Activated T-cell treated with anti-CD3 and anti-CD28 coated beads, Interleukin-2, amount 50 U/mL, for 24 hours (primary cell): ENCODE data around the gene NKD1.

Experiments
- DNase-seq: peaks from one replicate; pipeline ENCODE4 v3.0.0-alpha.2; 2020
- H3K27ac Mint-ChIP-seq: 2 replicates; pipeline ENCODE4 v1.8.0; 2020; ENCODE audit warnings: mild to moderate bottlenecking, mixed read lengths
- H3K27me3 Mint-ChIP-seq: 2 replicates; pipeline ENCODE4 v1.8.0; 2020; ENCODE audit warnings: mixed read lengths
- H3K36me3 Mint-ChIP-seq: 2 replicates; pipeline ENCODE4 v1.8.0; 2020; ENCODE audit warnings: low read depth, mixed read lengths
- H3K4me1 Mint-ChIP-seq: 2 replicates; pipeline ENCODE4 v1.8.0; 2020; ENCODE audit warnings: low read depth, mixed read lengths
- H3K4me3 Mint-ChIP-seq: 2 replicates; pipeline ENCODE4 v1.8.0; 2020; ENCODE audit warnings: mild to moderate bottlenecking, moderate library complexity, mixed read lengths
- H3K9me3 Mint-ChIP-seq: 2 replicates; pipeline ENCODE4 v1.8.0; 2020; ENCODE audit warnings: mixed read lengths

NKD1 gene

DNA sequence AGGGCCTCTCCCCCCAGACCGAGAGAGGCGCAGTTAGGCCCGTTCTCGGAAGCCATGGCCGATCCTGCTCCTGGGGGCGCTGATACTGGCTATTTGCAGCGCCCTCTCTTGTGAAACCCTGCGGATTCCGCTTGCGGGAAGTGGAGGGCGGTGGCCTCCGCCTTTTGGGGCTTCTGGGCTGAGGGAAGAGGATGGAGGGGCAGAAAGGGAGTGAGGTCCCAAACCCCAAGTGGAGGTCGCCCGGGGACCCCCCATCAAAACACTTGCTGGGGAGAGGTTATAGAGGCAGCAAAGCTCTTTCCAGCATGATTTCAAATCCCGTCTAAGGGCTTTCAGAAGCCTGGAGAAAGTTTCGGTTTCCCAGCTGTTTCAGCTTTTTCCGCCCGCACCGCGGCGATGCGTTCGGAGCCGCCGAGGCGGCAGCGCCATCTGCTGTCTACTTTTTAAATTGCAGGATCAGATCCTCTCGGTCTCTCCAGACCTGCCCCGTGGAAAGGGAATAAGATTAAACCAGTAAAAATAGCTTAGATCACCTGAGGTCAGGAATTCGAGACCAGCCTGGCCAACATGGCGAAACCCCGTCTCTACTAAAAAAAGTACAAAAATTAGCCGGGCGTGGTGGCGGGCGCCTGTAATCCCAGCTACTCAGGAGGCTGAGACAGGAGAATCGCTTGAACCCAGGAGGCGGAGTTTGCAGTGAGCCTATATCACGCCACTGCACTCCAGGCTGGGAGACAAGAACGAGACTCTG is 117.1 kb downstream of the NKD1 start:
- Mint-ChIP-seq H3K4me3 (peak overlapping the region; percentile 65), H3K4me1 (peaks cover 43% of the 10 kb centered on the region), H3K9me3 (peaks cover 3% of the 10 kb centered on the region), H3K27ac (peak overlapping the region; percentile 71), H3K27me3 (no peaks in the 10 kb centered on the region), H3K36me3 (peaks cover 14% of the 10 kb centered on the region)
- DNase-seq: peak; percentile 87

GRCh38 chr16:50666658-50667496 is 118.7 kb downstream of the NKD1 start:
- Mint-ChIP-seq H3K4me3 (peak overlapping the region; percentile 65), H3K4me1 (peaks cover 50% of the 10 kb centered on the region), H3K27me3 (no peaks in the 10 kb centered on the region), H3K9me3 (peaks cover 11% of the 10 kb centered on the region), H3K27ac (peak overlapping the region; percentile 84), H3K36me3 (peaks cover 29% of the 10 kb centered on the region)
- DNase-seq: peak; percentile 72

DNA sequence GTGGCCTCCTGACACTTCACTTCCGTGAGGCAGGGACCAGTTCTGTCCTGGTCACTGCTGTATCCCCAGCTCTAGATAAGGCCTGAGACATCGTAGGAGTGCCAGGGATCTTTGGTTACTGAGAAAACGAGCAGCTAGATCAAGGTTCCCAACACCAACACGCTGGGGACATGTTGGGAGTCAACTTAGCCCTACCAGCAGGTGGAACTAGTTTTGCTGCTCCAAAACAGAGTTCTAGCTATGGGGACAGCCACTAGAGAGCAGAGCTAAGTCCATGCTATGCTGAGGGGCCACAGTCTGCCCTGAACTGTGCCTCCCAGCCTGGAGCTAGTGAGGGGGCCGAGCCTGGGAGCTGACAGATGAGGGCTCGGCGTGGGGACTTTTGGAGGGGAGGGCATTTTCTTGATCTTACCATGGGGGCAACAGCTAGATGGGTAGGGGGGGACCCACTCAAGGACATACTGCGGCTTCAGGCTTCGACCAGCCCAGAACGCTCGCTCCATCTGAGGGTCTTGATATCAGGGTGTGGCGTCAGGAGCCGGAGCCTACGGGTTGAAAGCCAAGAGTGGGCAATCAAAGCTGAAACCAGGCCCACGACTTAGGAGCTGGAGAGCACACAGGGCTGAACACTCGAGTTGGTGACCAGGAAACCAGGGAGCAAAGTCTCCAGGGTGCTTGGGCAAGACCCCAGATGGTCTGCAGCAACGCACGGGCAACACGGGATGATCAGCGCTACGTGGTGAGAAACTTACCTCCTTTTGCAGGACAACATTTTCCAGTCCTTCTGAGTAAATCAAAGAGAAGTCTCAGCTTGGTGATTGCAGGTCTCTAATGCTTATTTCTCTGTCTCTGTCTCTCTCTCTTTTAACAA is 119.5 kb downstream of the NKD1 start:
- peak overlapping the region; percentile 84 for H3K27ac Mint-ChIP-seq
- H3K36me3 Mint-ChIP-seq: peaks cover 38% of the 10 kb centered on the region
- peaks cover 15% of the 10 kb centered on the region for H3K9me3 Mint-ChIP-seq
- DNase-seq: no peak
- no peaks in the 10 kb centered on the region for H3K27me3 Mint-ChIP-seq
- peak overlapping the region; percentile 65 for H3K4me3 Mint-ChIP-seq
- peaks cover 50% of the 10 kb centered on the region for H3K4me1 Mint-ChIP-seq

- Mint-ChIP-seq H3K27ac (peak overlapping the region; percentile 84), H3K36me3 (peaks cover 45% of the 10 kb centered on the region), H3K4me3 (no peak overlapping the region), H3K4me1 (peaks cover 50% of the 10 kb centered on the region), H3K27me3 (no peaks in the 10 kb centered on the region), H3K9me3 (peaks cover 17% of the 10 kb centered on the region)
- no peak for DNase-seq
Observed at GRCh38 chr16:50668368-50669008, 120.3 kb downstream of the NKD1 start.

DNA sequence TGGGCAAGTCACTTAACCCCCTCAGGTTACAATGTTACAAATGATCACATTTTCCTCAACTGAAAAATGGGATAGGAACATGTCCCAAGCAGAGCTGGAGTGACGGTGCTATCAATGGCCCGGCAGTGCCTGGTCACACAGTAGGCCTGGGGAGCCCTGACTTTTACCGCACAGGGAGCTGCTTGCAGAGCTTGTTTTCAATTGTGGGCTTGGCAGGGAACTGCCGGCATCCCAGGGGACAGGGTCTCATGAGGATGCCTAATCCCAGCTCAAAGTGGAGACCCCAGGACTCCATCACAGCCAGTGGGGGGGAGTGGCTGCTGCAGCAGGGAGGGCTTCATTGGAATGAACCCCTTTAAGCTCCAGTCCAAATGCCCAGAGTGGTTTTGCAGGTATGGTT is 121.5 kb downstream of the NKD1 start:
- H3K36me3 Mint-ChIP-seq: peaks cover 56% of the 10 kb centered on the region
- H3K27me3 Mint-ChIP-seq: no peaks in the 10 kb centered on the region
- H3K4me3 Mint-ChIP-seq: no peak overlapping the region
- DNase-seq: no peak
- H3K9me3 Mint-ChIP-seq: peaks cover 19% of the 10 kb centered on the region
- H3K4me1 Mint-ChIP-seq: peaks cover 48% of the 10 kb centered on the region
- H3K27ac Mint-ChIP-seq: peak overlapping the region; percentile 22

DNA sequence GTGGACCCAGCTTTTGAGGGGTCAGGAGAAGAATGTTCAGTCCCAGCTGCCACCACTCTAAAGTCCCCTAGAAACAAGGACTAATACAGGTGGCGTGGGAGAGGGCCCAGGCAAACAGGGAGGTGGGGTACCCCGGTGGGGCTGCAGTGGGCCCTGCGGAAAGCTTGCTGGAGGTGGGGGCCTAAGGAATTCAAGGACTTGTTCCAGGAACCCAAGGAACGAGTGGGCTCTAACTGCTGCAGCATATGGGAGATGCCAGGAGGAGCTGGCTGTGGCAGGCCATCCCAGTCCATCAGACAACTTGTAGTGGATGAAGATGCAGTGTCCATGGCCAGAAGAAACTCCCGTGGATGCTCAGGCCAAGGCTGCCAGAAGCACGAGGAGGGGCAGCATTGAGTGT is 122.3 kb downstream of the NKD1 start:
- Mint-ChIP-seq H3K27ac (peak overlapping the region; percentile 47), H3K36me3 (peaks cover 64% of the 10 kb centered on the region), H3K4me1 (peaks cover 40% of the 10 kb centered on the region), H3K27me3 (no peaks in the 10 kb centered on the region), H3K9me3 (peaks cover 19% of the 10 kb centered on the region), H3K4me3 (no peak overlapping the region)
- no peak for DNase-seq

GRCh38 chr16:50671644-50672260 is 123.6 kb downstream of the NKD1 start:
- peaks cover 34% of the 10 kb centered on the region for H3K4me1 Mint-ChIP-seq
- H3K4me3 Mint-ChIP-seq: no peak overlapping the region
- peaks cover 19% of the 10 kb centered on the region for H3K9me3 Mint-ChIP-seq
- H3K27ac Mint-ChIP-seq: peak overlapping the region; percentile 53
- H3K36me3 Mint-ChIP-seq: peaks cover 76% of the 10 kb centered on the region
- no peaks in the 10 kb centered on the region for H3K27me3 Mint-ChIP-seq
- peak; percentile 64 for DNase-seq

DNA sequence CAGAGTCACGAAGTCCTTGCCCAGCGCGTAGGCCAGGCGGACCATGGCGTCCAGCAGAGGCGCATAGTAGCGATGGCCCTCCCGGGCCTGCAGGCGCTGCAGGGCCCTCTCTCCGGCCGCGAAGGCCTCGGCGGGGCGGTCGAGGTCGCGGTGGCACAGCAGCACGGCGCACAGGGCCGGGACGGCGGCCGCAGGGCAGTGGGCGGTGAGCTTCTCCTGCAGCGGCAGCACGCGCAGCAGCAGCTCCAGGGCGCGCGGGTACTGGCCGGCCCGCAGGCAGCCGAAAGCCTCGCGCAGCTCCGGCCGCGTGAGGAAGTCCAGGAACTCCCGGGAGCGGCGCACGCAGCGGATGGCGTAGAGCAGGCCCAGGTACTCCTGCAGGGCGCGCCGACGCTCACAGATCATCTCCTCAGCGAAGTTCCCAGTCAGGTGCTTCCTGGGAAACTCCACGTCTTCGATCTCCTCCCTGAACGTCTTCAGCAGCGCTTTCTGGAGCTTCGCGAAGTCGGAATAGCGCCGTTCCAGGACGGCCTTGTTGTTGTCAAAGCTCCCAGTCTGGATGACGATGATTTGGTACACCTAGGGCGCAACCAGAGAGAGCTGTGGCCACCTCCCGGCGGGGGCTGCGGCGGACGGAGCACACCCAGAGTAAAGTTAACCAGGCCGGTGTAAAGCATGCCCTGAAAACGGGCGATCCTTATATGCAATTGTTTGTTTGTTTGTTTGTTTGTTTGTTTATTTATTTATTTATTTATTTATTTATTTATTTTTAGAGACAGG is 125.5 kb downstream of the NKD1 start:
- Mint-ChIP-seq H3K36me3 (peaks cover 93% of the 10 kb centered on the region), H3K9me3 (peaks cover 19% of the 10 kb centered on the region), H3K27me3 (no peaks in the 10 kb centered on the region), H3K4me1 (peaks cover 35% of the 10 kb centered on the region), H3K27ac (peak overlapping the region; percentile 68), H3K4me3 (no peak overlapping the region)
- no peak for DNase-seq

GRCh38 chr16:50674831-50675230 is 126.6 kb downstream of the NKD1 start:
- H3K36me3 Mint-ChIP-seq: peaks cover 94% of the 10 kb centered on the region
- no peak overlapping the region for H3K27ac Mint-ChIP-seq

DNA sequence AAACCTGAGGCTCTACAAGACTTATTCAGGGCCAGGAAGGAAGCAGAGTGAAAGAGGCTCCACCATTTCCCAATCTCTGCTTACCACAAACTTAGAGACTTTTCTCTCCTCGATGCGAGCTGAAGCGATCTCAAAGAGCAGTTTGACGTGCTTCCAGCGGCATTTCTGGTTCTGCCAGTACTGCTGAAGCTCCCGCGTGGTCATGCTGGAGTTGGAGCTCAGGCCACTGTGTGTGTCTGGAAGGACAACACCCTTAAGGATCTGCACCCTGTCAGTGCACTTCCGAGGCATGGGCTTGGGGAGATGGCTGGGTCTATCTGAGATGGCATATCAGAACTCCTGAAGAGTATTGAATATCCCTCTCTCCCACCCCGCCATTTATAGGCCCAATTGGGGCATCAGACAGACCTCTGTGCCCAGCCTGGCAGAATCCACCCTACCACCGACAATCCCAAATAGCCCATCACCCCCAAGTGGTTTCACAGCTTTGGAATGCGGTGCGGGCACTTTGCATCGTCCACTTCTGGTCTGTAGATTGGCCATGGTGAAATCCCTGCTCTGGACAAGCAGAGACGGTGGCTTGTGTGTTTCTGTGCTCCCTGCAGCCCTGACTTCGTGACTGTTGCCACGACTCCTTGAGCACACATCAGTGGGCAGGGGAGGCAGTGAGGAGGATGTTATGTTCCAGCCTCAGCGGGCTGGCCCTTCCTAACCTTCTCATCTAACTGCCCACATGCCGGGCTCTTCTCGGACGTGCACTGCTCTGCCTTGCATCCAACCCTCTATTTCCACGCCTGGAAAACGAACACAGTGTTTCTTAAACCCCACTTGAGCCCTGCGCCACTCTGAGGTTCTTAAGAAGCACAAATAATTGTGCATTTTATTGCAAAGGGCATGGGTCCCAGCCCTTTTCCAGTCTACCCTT is 127.8 kb downstream of the NKD1 start:
- no peak overlapping the region for H3K4me3 Mint-ChIP-seq
- H3K9me3 Mint-ChIP-seq: peaks cover 19% of the 10 kb centered on the region
- peaks cover 88% of the 10 kb centered on the region for H3K36me3 Mint-ChIP-seq
- no peaks in the 10 kb centered on the region for H3K27me3 Mint-ChIP-seq
- DNase-seq: no peak
- peaks cover 49% of the 10 kb centered on the region for H3K4me1 Mint-ChIP-seq
- H3K27ac Mint-ChIP-seq: no peak overlapping the region

More at GRCh38 chr16:50674831-50675230, 126.6 kb downstream of the NKD1 start:
- Mint-ChIP-seq H3K27me3 (no peaks in the 10 kb centered on the region), H3K4me3 (no peak overlapping the region), H3K4me1 (peaks cover 43% of the 10 kb centered on the region), H3K9me3 (peaks cover 19% of the 10 kb centered on the region)
- no peak for DNase-seq

DNA sequence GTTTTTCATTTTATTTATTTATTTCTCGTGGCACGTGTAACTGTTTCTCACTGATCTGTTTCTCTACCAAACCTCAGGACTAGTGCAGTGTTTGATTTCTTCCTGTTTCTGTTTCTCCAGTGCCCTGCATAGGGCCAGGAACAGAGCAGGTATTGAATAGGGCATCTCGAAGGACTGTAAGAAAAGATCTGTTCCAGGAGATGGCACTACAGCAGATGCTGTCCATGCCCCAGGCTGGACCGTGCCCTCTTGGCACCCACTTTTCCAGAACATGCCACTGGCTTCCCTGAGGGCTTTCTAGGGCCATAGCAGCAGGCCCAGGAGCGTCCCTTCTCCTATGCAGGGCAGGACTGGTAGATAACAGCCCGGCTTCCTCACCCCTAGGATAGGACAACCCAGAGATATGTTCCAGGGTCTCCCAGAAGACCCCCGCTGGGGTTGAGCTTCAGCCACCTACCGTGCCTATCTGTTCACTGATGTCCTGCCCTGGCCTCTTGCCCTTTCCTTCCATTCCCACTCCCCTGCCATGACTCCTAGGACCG is 128.6 kb downstream of the NKD1 start:
- H3K27ac Mint-ChIP-seq: peak overlapping the region; percentile 95
- peaks cover 80% of the 10 kb centered on the region for H3K36me3 Mint-ChIP-seq
- peaks cover 48% of the 10 kb centered on the region for H3K4me1 Mint-ChIP-seq
- H3K9me3 Mint-ChIP-seq: peaks cover 13% of the 10 kb centered on the region
- no peak overlapping the region for H3K4me3 Mint-ChIP-seq
- DNase-seq: no peak
- no peaks in the 10 kb centered on the region for H3K27me3 Mint-ChIP-seq

- Mint-ChIP-seq H3K36me3 (peaks cover 74% of the 10 kb centered on the region), H3K4me3 (no peak overlapping the region), H3K4me1 (peaks cover 54% of the 10 kb centered on the region), H3K27me3 (no peaks in the 10 kb centered on the region), H3K27ac (peak overlapping the region; percentile 95), H3K9me3 (peaks cover 8% of the 10 kb centered on the region)
- no peak for DNase-seq
Observed at GRCh38 chr16:50677351-50677750, 129.2 kb downstream of the NKD1 start.
